ENCODE measurements around the gene HTATIP2.

- TF ChIP-seq, protein P1, sequence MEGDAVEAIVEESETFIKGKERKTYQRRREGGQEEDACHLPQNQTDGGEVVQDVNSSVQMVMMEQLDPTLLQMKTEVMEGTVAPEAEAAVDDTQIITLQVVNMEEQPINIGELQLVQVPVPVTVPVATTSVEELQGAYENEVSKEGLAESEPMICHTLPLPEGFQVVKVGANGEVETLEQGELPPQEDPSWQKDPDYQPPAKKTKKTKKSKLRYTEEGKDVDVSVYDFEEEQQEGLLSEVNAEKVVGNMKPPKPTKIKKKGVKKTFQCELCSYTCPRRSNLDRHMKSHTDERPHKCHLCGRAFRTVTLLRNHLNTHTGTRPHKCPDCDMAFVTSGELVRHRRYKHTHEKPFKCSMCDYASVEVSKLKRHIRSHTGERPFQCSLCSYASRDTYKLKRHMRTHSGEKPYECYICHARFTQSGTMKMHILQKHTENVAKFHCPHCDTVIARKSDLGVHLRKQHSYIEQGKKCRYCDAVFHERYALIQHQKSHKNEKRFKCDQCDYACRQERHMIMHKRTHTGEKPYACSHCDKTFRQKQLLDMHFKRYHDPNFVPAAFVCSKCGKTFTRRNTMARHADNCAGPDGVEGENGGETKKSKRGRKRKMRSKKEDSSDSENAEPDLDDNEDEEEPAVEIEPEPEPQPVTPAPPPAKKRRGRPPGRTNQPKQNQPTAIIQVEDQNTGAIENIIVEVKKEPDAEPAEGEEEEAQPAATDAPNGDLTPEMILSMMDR (IDR thresholded peaks at IDR 0.05) = no peak
- TF ChIP-seq POLR2A (IDR thresholded peaks at IDR 0.05) = no peak
These were observed 390 bp upstream of the HTATIP2 start for GRCh38 chr11:20363149-20363499.
